ENCODE results near the gene APBB3.

The APBB3 gene

GRCh38 chr5:140598836-140599235 is 34.4 kb upstream of the APBB3 start (continued):
- TF ChIP-seq OSR2 (tag by site-specific recombination; IDR thresholded peaks at IDR 0.05) (no peak), ZSCAN4 (tag by site-specific recombination; IDR thresholded peaks at IDR 0.05) (no peak), GLIS1 (tag by site-specific recombination; IDR thresholded peaks at IDR 0.05) (no peak), TCF7L2 (IDR thresholded peaks at IDR 0.05; ENCODE audit: borderline replicate concordance, low read depth, low read length) (no peak), ZNF335 (tag by site-specific recombination; conservative IDR thresholded peaks at IDR 0.05) (no peak)

- ChIA-PET CTCF (interaction anchor here (0.6 to 1.1 kb wide), 3 partner anchors 156 to 334 kb away, joined by 3 to 5 read pairs (median 3); no protein-coding TSS in a partner anchor), POLR2A (no interaction called here)
- Histone ChIP-seq H3K4me3 (ENCODE audit: low read depth, low read length) (no peak overlapping the region), H3K4me1 (ENCODE audit: control insufficient read depth, insufficient read depth, low read length) (peaks cover 8% of the 10 kb centered on the region; the same call in 1 of the 2 replicates), H3K36me3 (ENCODE audit: control insufficient read depth in 2 of 2, insufficient read depth in 1 of 2, low read length in 2 of 2) (no peaks in the 10 kb centered on the region), H3K27ac (ENCODE audit: extremely low read depth, low read depth, low read length) (no peak overlapping the region), H3K9me3 (ENCODE audit: control insufficient read depth, insufficient read depth, low read depth, low read length) (no peaks in the 10 kb centered on the region)
- TF ChIP-seq ZNF433 (tag by site-specific recombination; IDR thresholded peaks at IDR 0.05; ENCODE audit: low read depth) (no peak), ZNF341 (tag by site-specific recombination; IDR thresholded peaks at IDR 0.05; ENCODE audit: low read depth) (peak; percentile 44), PRDM2 (tag by site-specific recombination; IDR thresholded peaks at IDR 0.05; ENCODE audit: borderline replicate concordance) (no peak)
Observed at GRCh38 chr5:140596321-140596741, 31.9 kb upstream of the APBB3 start.

GRCh38 chr5:140595538-140596300 is 31.3 kb upstream of the APBB3 start:
- CTCF ChIA-PET = interaction anchor here (0.6 to 1.1 kb wide), 2 partner anchors 155 to 223 kb away, joined by 3 to 5 read pairs; no protein-coding TSS in a partner anchor
- POLR2A ChIA-PET = no interaction called here
- no peaks in the 10 kb centered on the region for H3K9me3 ChIP-seq (ENCODE audit: control insufficient read depth, insufficient read depth, low read depth, low read length)

More at GRCh38 chr5:140595538-140596300, 31.3 kb upstream of the APBB3 start:
- peaks cover 8% of the 10 kb centered on the region; the same call in 1 of the 2 replicates for H3K4me1 ChIP-seq (ENCODE audit: control insufficient read depth, insufficient read depth, low read length)
- no peaks in the 10 kb centered on the region for H3K36me3 ChIP-seq (ENCODE audit: control insufficient read depth in 2 of 2, insufficient read depth in 1 of 2, low read length in 2 of 2)
- no peak overlapping the region for H3K4me3 ChIP-seq (ENCODE audit: low read depth, low read length)
- H3K27ac ChIP-seq (ENCODE audit: extremely low read depth, low read depth, low read length) = no peak overlapping the region
- TF ChIP-seq ZSCAN5A (tag by site-specific recombination; IDR thresholded peaks at IDR 0.05) (no peak), KLF10 (tag by site-specific recombination; IDR thresholded peaks at IDR 0.05) (no peak), ZNF266 (tag by site-specific recombination; IDR thresholded peaks at IDR 0.05; ENCODE audit: low read depth) (no peak), EGR2 (tag by site-specific recombination; IDR thresholded peaks at IDR 0.05; ENCODE audit: low read depth) (no peak), MEIS1 (CRISPR knock-in tag; IDR thresholded peaks at IDR 0.05; ENCODE audit: borderline replicate concordance) (no peak), RBAK (tag by site-specific recombination; IDR thresholded peaks at IDR 0.05) (no peak), ZEB2 (tag by site-specific recombination; IDR thresholded peaks at IDR 0.05) (no peak), ZNF548 (tag by site-specific recombination; IDR thresholded peaks at IDR 0.05) (no peak)
